Stimulated activated CD8-positive, alpha-beta memory T cell treated with anti-CD3 and anti-CD28 coated beads, Interleukin-2, amount 100 ng/mL, for 1 hour (primary cell): ENCODE measurements around the gene ASB1.

Source experiments
- DNase-seq, 2 donors: peaks; one replicate each; pipeline ENCODE4 v3.0.0-alpha.2; 2020; ENCODE audit warnings: low read depth in 2 of 2

ASB1 gene

GRCh38 chr2:238467062-238467461 is 40.3 kb downstream of the ASB1 start:
- DNase-seq, result no peak

GRCh38 chr2:238467792-238468191 is 41.1 kb downstream of the ASB1 start:
- DNase-seq, result no peak

GRCh38 chr2:238469155-238469554 is 42.4 kb downstream of the ASB1 start:
- DNase-seq, result no peak

GRCh38 chr2:238473014-238473413 is 46.3 kb downstream of the ASB1 start:
- DNase-seq, result no peak

- no peak for DNase-seq
Observed at GRCh38 chr2:238473523-238473922, 46.8 kb downstream of the ASB1 start.

- DNase-seq, result no peak
Observed at GRCh38 chr2:238475034-238475433, 48.3 kb downstream of the ASB1 start.

- no peak for DNase-seq
Observed at GRCh38 chr2:238475566-238475965, 48.8 kb downstream of the ASB1 start.

GRCh38 chr2:238476258-238476657 is 49.5 kb downstream of the ASB1 start:
- no peak for DNase-seq

- no peak for DNase-seq
Observed at GRCh38 chr2:238478216-238478615, 51.5 kb downstream of the ASB1 start.

GRCh38 chr2:238479847-238480246 is 53.1 kb downstream of the ASB1 start:
- DNase-seq, result no peak

GRCh38 chr2:238483021-238483420 is 56.3 kb downstream of the ASB1 start:
- DNase-seq, result no peak

GRCh38 chr2:238483656-238484055 is 56.9 kb downstream of the ASB1 start:
- no peak for DNase-seq

- DNase-seq, result no peak
Observed at GRCh38 chr2:238484522-238485452, 58.1 kb downstream of the ASB1 start.

- no peak for DNase-seq
Observed at GRCh38 chr2:238486123-238486848, 59.6 kb downstream of the ASB1 start.

GRCh38 chr2:238487134-238487533 is 60.4 kb downstream of the ASB1 start:
- no peak for DNase-seq

GRCh38 chr2:238487652-238488346 is 61.1 kb downstream of the ASB1 start:
- DNase-seq, result no peak

- DNase-seq, result no peak
Observed at GRCh38 chr2:238488347-238488826, 61.7 kb downstream of the ASB1 start.

GRCh38 chr2:238489431-238489830 is 62.7 kb downstream of the ASB1 start:
- DNase-seq, result no peak

- DNase-seq, result no peak
Observed at GRCh38 chr2:238489896-238490295, 63.2 kb downstream of the ASB1 start.

GRCh38 chr2:238492840-238493239 is 66.1 kb downstream of the ASB1 start:
- no peak for DNase-seq

GRCh38 chr2:238493411-238493810 is 66.7 kb downstream of the ASB1 start:
- DNase-seq, result no peak

- no peak for DNase-seq
Observed at GRCh38 chr2:238493880-238494572, 67.3 kb downstream of the ASB1 start.
